Skin of body (tissue), 2 donors: ENCODE data around the gene NAV2. TPM values are rescaled to one million over a fixed set of nuclear protein-coding genes. Genes with fewer than 3 reads are reported as not detected.

Experiments used
- DNase-seq: peaks from one replicate; lab custom pipeline; 2025; lab: John Stamatoyannopoulos, UW
- total RNA-seq: library from RNA; depleted of rRNA; stranded (reverse); fragments of >200 nt; gene quantifications from one replicate; pipeline ENCODE4 v1.2.3, GENCODE V29; 2014

NAV2 gene
- total RNA-seq, 1 donor from 2014 or later, result 13.6 TPM

DNA sequence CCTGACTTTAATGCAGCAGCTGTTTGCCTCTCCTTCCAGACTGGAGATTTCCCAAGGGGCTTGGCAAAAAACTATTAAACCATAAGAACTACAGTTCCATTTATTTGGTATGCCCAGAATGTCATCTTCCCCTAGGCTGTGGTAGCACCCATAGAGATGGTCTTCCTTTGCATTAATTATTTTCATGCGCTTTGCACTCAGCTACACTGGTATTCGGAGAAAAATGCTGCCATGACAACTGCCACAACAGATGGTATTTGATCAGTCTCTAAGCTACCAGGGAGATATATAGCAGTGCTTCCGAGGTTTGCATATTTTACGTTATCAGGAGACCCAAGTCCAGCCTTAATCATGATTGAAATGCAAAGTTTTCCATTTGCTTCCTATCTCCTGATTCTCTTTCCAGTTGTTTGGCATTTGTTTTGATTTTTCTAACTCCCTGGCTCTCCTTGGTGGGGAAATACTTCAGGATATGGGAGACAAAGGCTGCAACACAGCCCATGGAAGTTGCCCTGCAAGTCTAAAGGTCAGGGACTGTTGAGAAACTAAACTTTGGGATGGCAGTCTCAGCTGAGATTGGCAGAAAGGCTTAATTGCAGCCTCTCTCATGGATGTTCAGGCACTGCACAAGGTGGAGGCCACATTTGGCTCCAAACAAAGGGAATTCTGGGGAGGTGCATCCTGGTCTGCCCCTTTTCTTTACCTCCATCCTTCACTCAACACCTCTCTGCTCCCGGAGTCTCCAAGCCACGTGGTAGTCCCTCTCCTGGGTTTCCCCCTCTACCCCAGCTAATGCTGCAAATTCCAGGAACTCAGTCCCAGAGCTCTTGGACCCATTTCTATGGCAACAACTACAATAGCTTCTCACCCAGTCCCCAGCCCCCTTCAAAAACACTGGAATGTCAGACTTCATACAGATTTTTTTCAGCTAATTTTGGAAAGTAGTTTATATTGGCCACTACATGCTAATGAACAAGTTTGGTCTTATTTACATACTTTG lies 151.8 kb downstream of the NAV2 start:
- DNase-seq, result peak; percentile 30

GRCh38 chr11:19866037-19866436 lies 153.4 kb downstream of the NAV2 start:
- DNase-seq, result no peak

- no peak for DNase-seq
Measured at GRCh38 chr11:19866521-19866920, 153.9 kb downstream of the NAV2 start.

GRCh38 chr11:19867064-19867463 lies 154.4 kb downstream of the NAV2 start:
- no peak for DNase-seq

DNA sequence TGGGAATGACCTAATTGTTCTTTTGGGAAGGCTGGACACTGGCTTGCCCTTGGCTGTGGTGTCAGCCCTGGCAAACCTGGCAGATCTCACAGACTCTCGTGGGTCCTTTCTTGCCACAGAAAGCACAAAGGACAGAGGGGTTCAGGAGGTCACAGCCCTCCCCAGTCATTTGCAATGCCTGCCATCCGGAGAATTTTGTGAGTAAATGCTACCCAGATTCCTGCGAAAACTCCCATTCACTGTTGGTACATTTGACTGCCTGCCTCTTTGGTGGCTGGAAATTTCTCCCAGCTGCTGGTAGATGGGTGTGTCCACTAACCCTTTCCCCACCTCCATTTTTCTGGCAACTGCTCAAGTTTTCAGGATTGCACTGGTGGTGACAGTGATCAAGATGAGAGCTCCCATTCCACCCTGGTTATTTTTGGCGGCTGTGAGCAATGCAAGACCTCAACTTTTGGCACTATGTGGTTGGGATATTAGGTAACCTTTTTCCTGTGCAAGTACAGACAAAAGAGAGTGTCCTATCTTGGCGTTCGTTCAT lies 155.7 kb downstream of the NAV2 start:
- no peak for DNase-seq

DNA sequence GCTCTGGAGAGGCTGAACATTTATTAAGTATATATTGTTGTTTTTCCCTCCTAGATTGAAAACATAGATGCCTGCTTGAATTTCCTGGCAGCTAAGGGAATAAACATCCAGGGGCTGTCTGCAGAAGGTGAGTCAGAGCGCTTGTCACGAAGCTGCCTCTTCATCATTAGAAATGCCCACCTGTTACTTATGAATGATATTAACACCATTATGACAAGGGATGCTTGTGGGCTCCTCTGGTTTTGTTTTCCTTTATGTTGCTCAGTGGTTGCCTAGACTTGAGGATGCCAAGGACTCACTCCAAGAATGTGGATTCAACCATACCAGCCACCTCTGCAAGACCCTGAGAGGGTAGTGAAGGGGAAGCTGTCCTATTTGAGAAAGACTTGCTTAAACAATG lies 156.2 kb downstream of the NAV2 start:
- no peak for DNase-seq

DNA sequence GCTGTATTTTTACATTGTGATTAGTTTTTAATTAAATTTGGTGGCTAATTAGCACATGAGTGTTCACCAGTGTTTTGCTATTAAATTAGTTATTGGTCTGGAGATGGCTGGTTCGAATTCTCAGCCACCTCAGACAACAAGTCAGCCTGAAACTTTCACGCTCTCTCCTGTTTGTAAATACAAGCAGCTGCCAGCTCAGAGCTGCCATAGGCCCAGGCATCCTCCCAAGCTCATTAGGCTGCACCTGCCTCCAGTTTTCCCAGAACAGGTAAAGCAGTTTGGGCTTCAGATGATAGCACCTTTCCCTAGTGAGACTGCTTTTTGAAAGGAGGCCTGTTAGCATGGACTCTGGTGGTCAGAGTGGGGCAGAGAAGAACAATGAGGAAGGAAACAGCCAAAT lies 156.8 kb downstream of the NAV2 start:
- no peak for DNase-seq

- DNase-seq, result no peak
Measured at GRCh38 chr11:19869946-19870589, 157.4 kb downstream of the NAV2 start.

GRCh38 chr11:19871531-19871930 lies 158.9 kb downstream of the NAV2 start:
- DNase-seq, result no peak

GRCh38 chr11:19872512-19873145 lies 160.0 kb downstream of the NAV2 start:
- DNase-seq, result no peak

DNA sequence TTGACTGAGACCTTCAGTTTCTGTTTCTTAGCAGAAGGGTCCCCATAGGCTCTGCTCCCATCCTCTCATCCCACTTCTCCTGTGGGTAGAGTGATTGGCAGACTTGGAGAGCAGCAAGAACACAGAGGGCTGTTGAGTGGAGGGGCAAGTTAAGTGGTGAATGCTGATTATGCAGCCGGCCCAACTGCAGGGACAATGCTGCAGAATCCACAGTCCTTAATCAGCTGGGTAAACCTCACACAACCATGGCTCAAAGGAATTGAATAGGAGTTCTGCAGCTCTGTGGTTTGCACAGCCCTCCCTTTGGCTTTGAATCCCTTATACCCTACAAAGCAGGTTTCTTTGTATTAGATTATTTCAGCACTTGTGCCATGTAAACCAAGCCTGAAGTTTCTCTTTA lies 161.1 kb downstream of the NAV2 start:
- DNase-seq, result no peak

DNA sequence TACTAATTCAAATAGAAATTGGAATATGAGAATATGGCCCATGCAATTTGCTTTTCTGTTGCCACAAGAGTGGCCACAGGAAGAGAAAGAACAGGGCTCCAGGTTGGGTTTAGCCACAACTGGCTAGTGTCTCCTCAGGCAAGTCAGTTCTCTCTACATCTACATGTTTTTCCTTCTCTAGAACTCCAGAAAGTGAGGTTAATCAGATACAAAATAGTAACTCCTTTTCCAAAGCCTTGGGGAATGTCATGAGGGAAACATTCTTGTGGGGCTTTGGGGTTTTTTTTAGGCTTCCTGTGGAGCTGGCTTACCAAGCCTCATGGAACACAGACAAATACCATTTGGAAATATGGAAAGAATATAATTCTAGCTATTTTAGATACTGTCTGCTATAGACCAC lies 161.6 kb downstream of the NAV2 start:
- DNase-seq, result no peak

DNA sequence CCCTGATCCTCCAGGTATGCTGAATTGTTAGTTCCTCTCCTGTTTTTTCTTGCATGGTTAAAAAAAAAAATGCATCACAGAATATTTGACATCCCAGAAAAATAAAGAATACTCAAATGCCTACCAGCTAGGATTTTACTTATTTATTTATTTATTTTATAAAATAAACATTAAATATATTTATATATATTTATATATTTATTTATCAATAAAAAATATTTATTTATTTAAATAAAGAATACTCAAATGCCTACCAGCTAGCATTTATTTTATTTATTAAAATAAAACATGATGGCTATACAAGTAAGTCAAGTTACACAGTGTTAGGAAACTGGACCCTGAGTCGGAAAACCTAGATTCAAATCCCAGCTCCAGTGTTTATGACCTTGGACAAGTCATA lies 164.1 kb downstream of the NAV2 start:
- DNase-seq, result no peak

GRCh38 chr11:19878520-19878919 lies 165.9 kb downstream of the NAV2 start:
- no peak for DNase-seq

DNA sequence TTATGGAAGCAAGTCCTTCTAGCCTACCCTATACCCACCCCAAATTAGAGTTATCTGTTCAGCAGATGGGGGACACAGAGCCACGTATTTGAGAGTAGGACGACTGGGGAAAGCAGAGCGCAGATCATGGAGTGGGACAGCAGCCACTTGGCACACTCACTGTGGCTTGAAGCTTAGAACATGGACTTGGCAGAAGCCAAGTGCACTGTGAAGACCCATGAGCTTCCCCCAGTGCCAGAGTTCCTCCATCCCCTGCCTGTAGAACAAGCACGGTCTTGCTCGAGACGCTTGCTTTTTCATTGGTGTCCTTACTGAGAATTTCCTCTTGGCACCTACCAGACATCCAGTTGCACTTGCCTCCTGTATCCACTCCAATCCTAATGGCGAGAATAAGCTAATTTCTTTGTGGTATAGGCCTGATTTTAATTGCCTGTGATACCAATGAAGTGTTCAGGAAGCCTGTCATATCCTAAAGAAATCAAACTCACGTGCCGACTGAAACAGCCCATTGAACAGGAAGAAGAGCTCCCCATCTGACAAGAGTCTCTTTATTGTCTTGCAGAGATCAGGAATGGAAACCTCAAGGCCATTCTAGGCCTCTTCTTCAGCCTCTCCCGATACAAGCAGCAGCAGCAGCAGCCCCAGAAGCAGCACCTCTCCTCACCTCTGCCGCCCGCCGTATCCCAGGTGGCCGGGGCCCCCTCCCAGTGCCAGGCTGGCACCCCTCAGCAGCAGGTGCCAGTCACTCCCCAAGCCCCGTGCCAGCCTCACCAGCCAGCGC lies 166.9 kb downstream of the NAV2 start:
- no peak for DNase-seq

- no peak for DNase-seq
Measured at GRCh38 chr11:19880088-19880345, 167.4 kb downstream of the NAV2 start.

- DNase-seq, result no peak
Measured at GRCh38 chr11:19881177-19881576, 168.5 kb downstream of the NAV2 start.

DNA sequence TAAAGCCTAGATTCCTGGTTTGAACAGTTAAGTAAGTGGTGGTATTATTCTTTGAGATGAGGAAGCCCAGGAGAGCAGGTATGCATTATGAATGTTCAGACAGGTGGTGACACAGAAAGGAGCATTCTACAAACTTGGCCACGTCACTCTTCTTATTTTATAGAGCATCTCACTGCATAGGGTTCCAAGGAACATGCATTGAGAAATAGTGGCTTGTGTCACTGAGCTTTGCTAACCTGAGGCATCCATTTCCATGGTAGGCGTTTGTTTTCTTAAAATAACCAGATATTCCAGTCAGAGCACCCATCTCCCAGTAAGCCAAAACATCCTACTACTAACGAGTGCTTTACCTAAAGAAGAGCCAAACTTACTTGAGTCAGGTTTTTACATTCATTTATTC lies 169.7 kb downstream of the NAV2 start:
- DNase-seq, result no peak

DNA sequence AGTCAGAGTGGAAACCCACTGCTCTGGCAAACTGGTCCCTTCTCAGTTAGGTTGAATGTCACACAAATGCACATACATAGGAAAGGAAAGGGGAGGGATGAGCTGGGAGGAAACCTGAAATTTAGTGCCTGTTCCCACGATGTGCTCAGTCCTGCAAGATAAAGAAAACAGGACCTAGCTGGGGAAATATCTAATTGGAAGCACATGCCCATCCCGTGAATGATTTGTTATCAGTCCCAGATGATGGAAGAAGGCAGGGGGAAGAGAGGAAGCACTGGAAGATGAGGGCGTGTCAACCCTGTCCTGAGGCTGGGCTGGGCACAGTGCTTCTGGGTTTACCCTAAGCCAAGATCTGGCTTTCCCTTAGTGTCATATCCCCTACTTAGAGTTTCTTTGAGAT lies 173.9 kb downstream of the NAV2 start:
- no peak for DNase-seq

- no peak for DNase-seq
Measured at GRCh38 chr11:19887842-19888241, 175.2 kb downstream of the NAV2 start.

DNA sequence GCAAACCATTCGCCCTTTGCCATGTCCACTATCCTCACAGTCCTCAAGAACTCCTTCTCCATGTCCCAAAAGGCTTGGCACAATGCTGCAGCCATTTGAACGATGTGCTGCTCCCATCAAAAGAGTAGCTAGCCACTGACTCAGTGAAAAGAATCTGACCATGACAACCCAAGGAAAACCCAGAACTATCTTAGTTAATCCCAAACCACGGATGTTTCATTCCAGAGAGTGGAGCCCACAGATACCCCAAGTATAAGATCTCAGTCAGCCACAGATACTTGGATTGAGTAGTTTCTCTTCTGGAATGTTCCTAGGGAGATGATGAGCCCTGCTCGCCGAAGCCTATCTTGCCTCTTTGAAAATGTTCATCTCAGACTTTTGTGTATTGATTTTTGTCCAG lies 176.9 kb downstream of the NAV2 start:
- no peak for DNase-seq

- no peak for DNase-seq
Measured at GRCh38 chr11:19890308-19890707, 177.7 kb downstream of the NAV2 start.
